MM.1S (cell line): ENCODE results near the gene AGBL1.

ENCODE experiments used
- DNase-seq: peaks from one replicate; pipeline ENCODE4 v3.0.0-alpha.2; 2015
- H2AFZ ChIP-seq: fragments of 300-600 bp; sonication (generic); 2 replicates; pipeline ENCODE4 v1.6.0; 2016; ENCODE audit warnings: antibody characterized with exemption, low read length
- H3F3A ChIP-seq: fragments of 300-600 bp; sonication (generic); 2 replicates; pipeline ENCODE4 v1.6.1; 2016; ENCODE audit warnings: mild to moderate bottlenecking, antibody characterized with exemption, low read length, moderate library complexity, mixed read lengths; ENCODE audit not compliant: insufficient read depth
- H3K27ac ChIP-seq: fragments of 300-600 bp; sonication (generic); 2 replicates; pipeline ENCODE4 v1.5.1; 2016; ENCODE audit warnings: mild to moderate bottlenecking, low read length
- H3K27me3 ChIP-seq: fragments of 300-600 bp; sonication (generic); replicated peaks from 2 replicates; pipeline ENCODE4 v1.6.0; 2016; ENCODE audit warnings: low read length; ENCODE audit not compliant: insufficient read depth
- H3K36me3 ChIP-seq: fragments of 300-600 bp; sonication (generic); replicated peaks from 2 replicates; pipeline ENCODE4 v1.6.1; 2016; ENCODE audit warnings: mild to moderate bottlenecking, low read length, mixed read lengths; ENCODE audit not compliant: insufficient read depth
- H3K4me1 ChIP-seq: fragments of 300-600 bp; sonication (generic); 2 replicates; pipeline ENCODE4 v1.6.1; 2016; ENCODE audit warnings: low read length, mixed read lengths
- H3K4me2 ChIP-seq: fragments of 300-600 bp; sonication (generic); 2 replicates; pipeline ENCODE4 v1.6.0; 2016; ENCODE audit warnings: low read depth, low read length
- H3K4me3 ChIP-seq: fragments of 300-600 bp; sonication (generic); 2 replicates; pipeline ENCODE4 v1.5.1; 2016; ENCODE audit warnings: low read length, mixed read lengths
- H3K79me2 ChIP-seq: fragments of 300-600 bp; sonication (generic); 2 replicates; pipeline ENCODE4 v1.6.1; 2016; ENCODE audit warnings: mixed run types, low read length, mixed read lengths
- H3K9ac ChIP-seq: fragments of 300-600 bp; sonication (generic); 2 replicates; pipeline ENCODE4 v1.6.1; 2016; ENCODE audit warnings: low read length, mixed read lengths
- H3K9me2 ChIP-seq: fragments of 300-600 bp; sonication (generic); replicated peaks from 2 replicates; pipeline ENCODE4 v1.6.1; 2016; ENCODE audit warnings: mild to moderate bottlenecking, low read length, mixed read lengths; ENCODE audit not compliant: insufficient read depth
- H3K9me3 ChIP-seq: fragments of 300-600 bp; sonication (generic); replicated peaks from 2 replicates; pipeline ENCODE4 v1.6.1; 2016; ENCODE audit warnings: mild to moderate bottlenecking, low read length, mixed read lengths; ENCODE audit not compliant: insufficient read depth
- H4K20me1 ChIP-seq: fragments of 300-600 bp; sonication (generic); 2 replicates; pipeline ENCODE4 v1.6.1; 2016; ENCODE audit warnings: mild to moderate bottlenecking, low read length, moderate library complexity, mixed read lengths; ENCODE audit not compliant: insufficient read depth
- CTCF ChIP-seq: fragments of 300-600 bp; sonication (generic); IDR thresholded peaks from 2 replicates; pipeline ENCODE4 v1.5.1; 2016; ENCODE audit warnings: antibody characterized with exemption, low read length, mixed read lengths
- EZH2 ChIP-seq: fragments of 300-600 bp; sonication (generic); optimal IDR thresholded peaks from 2 replicates; pipeline ENCODE3; 2017; ENCODE audit warnings: low read depth, mild to moderate bottlenecking, antibody characterized with exemption, low read length, mixed read lengths
- EZH2phosphoT487 ChIP-seq: fragments of 300-600 bp; sonication (generic); IDR thresholded peaks from 2 replicates; pipeline ENCODE4 v1.6.1; 2018; ENCODE audit warnings: antibody characterized with exemption, low read length

The AGBL1 gene

GRCh38 chr15:86810329-86810728 lies 730.7 kb downstream of the AGBL1 start:
- Histone ChIP-seq H3K36me3 (no peaks in the 10 kb centered on the region), H3K9me3 (no peaks in the 10 kb centered on the region), H4K20me1 (no peaks in the 10 kb centered on the region), H2AFZ (no peak overlapping the region), H3K27me3 (no peaks in the 10 kb centered on the region), H3K4me1 (no peaks in the 10 kb centered on the region), H3K4me3 (no peak overlapping the region), H3K4me2 (no peak overlapping the region), H3F3A (no peaks in the 10 kb centered on the region), H3K9me2 (no peaks in the 10 kb centered on the region), H3K9ac (no peak overlapping the region), H3K27ac (no peak overlapping the region), H3K79me2 (no peaks in the 10 kb centered on the region)
- no peak for DNase-seq
- no peak for TF ChIP-seq EZH2
- TF ChIP-seq CTCF: no peak
- TF ChIP-seq EZH2phosphoT487: no peak

GRCh38 chr15:86813892-86814291 lies 734.2 kb downstream of the AGBL1 start:
- Histone ChIP-seq H3K36me3 (no peaks in the 10 kb centered on the region), H3K4me3 (no peak overlapping the region), H3K9me3 (no peaks in the 10 kb centered on the region), H3F3A (no peaks in the 10 kb centered on the region), H3K79me2 (no peaks in the 10 kb centered on the region), H3K27ac (no peak overlapping the region), H2AFZ (no peak overlapping the region), H3K9ac (no peak overlapping the region), H4K20me1 (no peaks in the 10 kb centered on the region), H3K4me2 (no peak overlapping the region), H3K4me1 (no peaks in the 10 kb centered on the region), H3K27me3 (no peaks in the 10 kb centered on the region), H3K9me2 (no peaks in the 10 kb centered on the region)
- no peak for DNase-seq
- TF ChIP-seq EZH2: no peak
- TF ChIP-seq CTCF: no peak
- TF ChIP-seq EZH2phosphoT487: no peak

GRCh38 chr15:86829245-86829644 lies 749.6 kb downstream of the AGBL1 start:
- H3K36me3 ChIP-seq: no peaks in the 10 kb centered on the region
- no peak overlapping the region for H3K4me3 ChIP-seq
- no peaks in the 10 kb centered on the region for H3K9me3 ChIP-seq
- no peak overlapping the region for H2AFZ ChIP-seq
- TF ChIP-seq CTCF (no peak), EZH2phosphoT487 (no peak)
- no peaks in the 10 kb centered on the region for H3F3A ChIP-seq
- H3K9ac ChIP-seq: no peak overlapping the region
- H3K9me2 ChIP-seq: no peaks in the 10 kb centered on the region
- no peaks in the 10 kb centered on the region for H3K4me1 ChIP-seq
- no peaks in the 10 kb centered on the region for H3K79me2 ChIP-seq
- no peak for DNase-seq
- no peak overlapping the region for H3K4me2 ChIP-seq
- H3K27ac ChIP-seq: no peak overlapping the region
- no peaks in the 10 kb centered on the region for H4K20me1 ChIP-seq
- H3K27me3 ChIP-seq: no peaks in the 10 kb centered on the region

GRCh38 chr15:86830304-86830703 lies 750.6 kb downstream of the AGBL1 start:
- no peak overlapping the region for H3K4me2 ChIP-seq
- no peaks in the 10 kb centered on the region for H3F3A ChIP-seq
- no peak overlapping the region for H3K4me3 ChIP-seq
- no peaks in the 10 kb centered on the region for H3K36me3 ChIP-seq
- TF ChIP-seq EZH2phosphoT487: no peak
- TF ChIP-seq CTCF: no peak
- TF ChIP-seq EZH2: no peak
- H3K27ac ChIP-seq: no peak overlapping the region
- no peak overlapping the region for H2AFZ ChIP-seq
- no peaks in the 10 kb centered on the region for H3K9me3 ChIP-seq
- H3K27me3 ChIP-seq: no peaks in the 10 kb centered on the region
- DNase-seq: no peak
- H4K20me1 ChIP-seq: no peaks in the 10 kb centered on the region
- H3K4me1 ChIP-seq: no peaks in the 10 kb centered on the region
- no peaks in the 10 kb centered on the region for H3K9me2 ChIP-seq
- H3K79me2 ChIP-seq: no peaks in the 10 kb centered on the region
- no peak overlapping the region for H3K9ac ChIP-seq
